GM23248 (cell line): ENCODE measurements around the gene WDR49. TPM values are rescaled to one million over a fixed set of nuclear protein-coding genes. Genes with fewer than 3 reads are reported as not detected.
"Not testable (repeated sequence)": the region's sequence is repeated elsewhere in the genome, so short reads cannot be mapped to it uniquely, and the experiment has no call there.

ENCODE experiments used
- DNase-seq: peaks from one replicate; pipeline ENCODE4 v3.0.0-alpha.2; 2015
- H2AFZ ChIP-seq: fragments of 200-600 bp; sonication (generic); 2 replicates; pipeline ENCODE4 v1.6.1; 2016; ENCODE audit warnings: antibody characterized with exemption
- H3F3A ChIP-seq: fragments of 200-600 bp; sonication (generic); 2 replicates; pipeline ENCODE4 v1.6.1; 2016; ENCODE audit warnings: mild to moderate bottlenecking, antibody characterized with exemption, mixed run types; ENCODE audit not compliant: insufficient read depth
- H3K27ac ChIP-seq: fragments of 200-600 bp; sonication (generic); 2 replicates; pipeline ENCODE4 v1.5.1; 2016; ENCODE audit warnings: mild to moderate bottlenecking
- H3K27me3 ChIP-seq: fragments of 200-600 bp; sonication (generic); replicated peaks from 2 replicates; pipeline ENCODE4 v1.6.1; 2016; ENCODE audit warnings: mild to moderate bottlenecking; ENCODE audit not compliant: insufficient read depth
- H3K36me3 ChIP-seq: fragments of 200-600 bp; sonication (generic); 2 replicates; pipeline ENCODE4 v1.6.1; 2016; ENCODE audit warnings: low read depth, mild to moderate bottlenecking
- H3K4me1 ChIP-seq: fragments of 200-600 bp; sonication (generic); 2 replicates; pipeline ENCODE4 v1.6.1; 2016; ENCODE audit warnings: mild to moderate bottlenecking; ENCODE audit not compliant: insufficient read depth
- H3K4me2 ChIP-seq: fragments of 200-600 bp; sonication (generic); one replicate; pipeline ENCODE4 v1.6.1; 2016; ENCODE audit warnings: mild to moderate bottlenecking; ENCODE audit not compliant: unreplicated experiment
- H3K4me3 ChIP-seq: fragments of 200-600 bp; sonication (generic); 2 replicates; pipeline ENCODE4 v1.5.1; 2016; ENCODE audit warnings: mild to moderate bottlenecking
- H3K79me2 ChIP-seq: fragments of 200-600 bp; sonication (generic); 2 replicates; pipeline ENCODE4 v1.6.1; 2016; ENCODE audit warnings: mild to moderate bottlenecking; ENCODE audit not compliant: insufficient read depth
- H3K9ac ChIP-seq: fragments of 200-600 bp; sonication (generic); 2 replicates; pipeline ENCODE4 v1.6.1; 2016; ENCODE audit warnings: mild to moderate bottlenecking
- H3K9me2 ChIP-seq: fragments of 200-600 bp; sonication (generic); 2 replicates; pipeline ENCODE4 v1.6.1; 2016; ENCODE audit warnings: mixed run types, mild to moderate bottlenecking, moderate library complexity; ENCODE audit not compliant: insufficient read depth
- H3K9me3 ChIP-seq: fragments of 200-600 bp; sonication (generic); one replicate; pipeline ENCODE4 v1.6.1; 2017; ENCODE audit warnings: low read depth
- H4K20me1 ChIP-seq: fragments of 200-600 bp; sonication (generic); 2 replicates; pipeline ENCODE4 v1.6.0; 2016; ENCODE audit not compliant: insufficient read depth
- EZH2 ChIP-seq: fragments of 200-600 bp; sonication (generic); IDR thresholded peaks from 2 replicates; pipeline ENCODE4 v1.6.1; 2018; ENCODE audit warnings: antibody characterized with exemption, mild to moderate bottlenecking; ENCODE audit not compliant: insufficient read depth, poor library complexity, severe bottlenecking
- EZH2phosphoT487 ChIP-seq: fragments of 200-600 bp; sonication (generic); IDR thresholded peaks from 2 replicates; pipeline ENCODE4 v1.6.1; 2018; ENCODE audit warnings: antibody characterized with exemption, moderate library complexity, mild to moderate bottlenecking, low read depth; ENCODE audit not compliant: insufficient read depth
- whole genome bisulfite sequencing, 2 experiments: methylation state at CpG; one replicate each; pipeline ENCODE4 v1.1.6; 2015 to 2017; ENCODE audit warnings: low lambda C conversion rate in 2 of 2, low coverage in 1 of 2; ENCODE audit errors: missing lambda C conversion rate in 2 of 2; 5-methylcytosine and 5-hydroxymethylcytosine counted together
- in situ Hi-C: fragments of 300-500 bp; cut with MboI; formaldehyde crosslinking; loops from 2 replicates; pipeline ENCODE4 v1.15.0; 2020
- polyA plus RNA-seq: library from polyadenylated mRNA; unstranded; fragments of >200 nt; fragmentation: Nextera tagmentation; extraction: Ambion mirVana; gene quantifications from 2 replicates; pipeline ENCODE4 v1.2.1, GENCODE V29; 2016
- total RNA-seq: library from RNA; depleted of rRNA; stranded (reverse); fragments of >200 nt; shearing (Covaris generic); gene quantifications from 2 replicates; pipeline ENCODE4 v1.2.3, GENCODE V29; 2014

Gene WDR49
- total and polyA plus RNA-seq, 2 experiments from 2014 or later = not detected

GRCh38 chr3:167615030-167615429 lies 38.7 kb downstream of the WDR49 start:
- in situ Hi-C loops = no loop called here
- no peak overlapping the region for H2AFZ ChIP-seq
- 36 to 49% methylated on average over 3 of the region's 3 CpGs for WGBS, 2 experiments

GRCh38 chr3:167614196-167614595 lies 39.5 kb downstream of the WDR49 start:
- H3K4me2 ChIP-seq, H3K9ac ChIP-seq, H3K27ac ChIP-seq, H3K4me1 ChIP-seq, H2AFZ ChIP-seq, in situ Hi-C loops, H3K4me3 ChIP-seq, H3K27me3 ChIP-seq, H3F3A ChIP-seq, DNase-seq, H3K9me3 ChIP-seq, H3K79me2 ChIP-seq, H3K9me2 ChIP-seq, H3K36me3 ChIP-seq, H4K20me1 ChIP-seq: not testable (repeated sequence)
- 25 to 37% methylated on average over 5 of the region's 5 CpGs for WGBS, 2 experiments

More at GRCh38 chr3:167615030-167615429, 38.7 kb downstream of the WDR49 start:
- Histone ChIP-seq H4K20me1 (no peaks in the 10 kb centered on the region), H3K4me2 (no peak overlapping the region), H3K36me3 (no peaks in the 10 kb centered on the region), H3K4me1 (no peaks in the 10 kb centered on the region), H3K79me2 (no peaks in the 10 kb centered on the region), H3K27me3 (no peaks in the 10 kb centered on the region), H3K27ac (no peak overlapping the region), H3F3A (no peaks in the 10 kb centered on the region), H3K4me3 (no peak overlapping the region), H3K9ac (no peak overlapping the region), H3K9me3 (no peaks in the 10 kb centered on the region), H3K9me2 (no peaks in the 10 kb centered on the region)
- no peak for DNase-seq
- TF ChIP-seq EZH2 (no peak), EZH2phosphoT487 (no peak)

DNA sequence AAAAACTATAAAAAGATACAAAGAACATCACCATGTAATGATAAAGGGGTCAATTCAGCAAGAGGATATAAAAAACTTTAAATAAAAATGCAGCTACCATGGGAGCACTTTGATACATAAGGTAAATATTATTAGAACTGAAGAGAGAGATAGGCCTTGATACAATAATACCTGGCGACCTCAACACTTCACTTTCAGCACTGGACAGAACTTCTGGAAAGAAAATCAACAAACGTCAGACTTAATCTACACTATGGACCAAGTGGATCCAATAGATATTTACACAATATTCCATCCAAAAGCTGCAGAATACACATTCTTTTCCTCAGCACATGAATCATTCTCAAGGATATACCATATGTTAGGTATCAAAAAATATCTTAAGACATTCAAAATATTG lies 42.0 kb downstream of the WDR49 start:
- TF ChIP-seq EZH2phosphoT487 (no peak), EZH2 (no peak)
- Histone ChIP-seq H3F3A (no peaks in the 10 kb centered on the region), H4K20me1 (no peaks in the 10 kb centered on the region), H3K9me2 (no peaks in the 10 kb centered on the region), H3K36me3 (no peaks in the 10 kb centered on the region), H3K9ac (no peak overlapping the region), H3K4me1 (no peaks in the 10 kb centered on the region), H2AFZ (no peak overlapping the region), H3K4me2 (no peak overlapping the region), H3K27me3 (no peaks in the 10 kb centered on the region), H3K27ac (no peak overlapping the region), H3K79me2 (no peaks in the 10 kb centered on the region), H3K9me3 (no peaks in the 10 kb centered on the region), H3K4me3 (no peak overlapping the region)
- no peak for DNase-seq
- in situ Hi-C loops = no loop called here
- WGBS, 2 experiments = 14 to 25% methylated on average over 2 of the region's 2 CpGs

- no peaks in the 10 kb centered on the region for H3K4me1 ChIP-seq
- in situ Hi-C loops = no loop called here
- H3K27me3 ChIP-seq = no peaks in the 10 kb centered on the region
- 26% methylated on average over 5 of the region's 5 CpGs for WGBS, 2 experiments
- TF ChIP-seq EZH2 (no peak), EZH2phosphoT487 (no peak)
- no peaks in the 10 kb centered on the region for H3K9me2 ChIP-seq
- no peaks in the 10 kb centered on the region for H3K36me3 ChIP-seq
- H2AFZ ChIP-seq = no peak overlapping the region
- no peak for DNase-seq
- H3K4me2 ChIP-seq = no peak overlapping the region
- H4K20me1 ChIP-seq = no peaks in the 10 kb centered on the region
- H3K27ac ChIP-seq = no peak overlapping the region
- no peak overlapping the region for H3K4me3 ChIP-seq
- H3K79me2 ChIP-seq = no peaks in the 10 kb centered on the region
- no peak overlapping the region for H3K9ac ChIP-seq
- no peaks in the 10 kb centered on the region for H3K9me3 ChIP-seq
- H3F3A ChIP-seq = no peaks in the 10 kb centered on the region
Observed at GRCh38 chr3:167609156-167609555, 44.6 kb downstream of the WDR49 start.

DNA sequence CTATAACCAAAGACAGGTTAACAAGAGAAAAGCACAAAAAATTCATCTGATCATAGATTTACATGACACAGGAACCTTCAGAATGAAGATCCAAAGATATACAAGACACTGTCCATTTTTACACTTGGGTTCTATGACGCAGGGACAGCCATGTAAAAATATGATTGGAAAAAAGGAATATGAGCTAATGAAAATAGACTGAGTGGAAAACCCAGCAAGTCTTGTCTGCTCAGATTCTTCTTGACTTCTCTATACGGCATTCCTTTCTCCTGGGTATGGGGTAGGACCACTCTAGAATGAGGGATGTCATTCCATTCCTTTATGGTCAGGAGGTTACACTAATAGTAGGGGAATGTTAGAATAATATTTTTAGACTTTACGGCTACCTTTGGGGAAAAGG lies 46.9 kb downstream of the WDR49 start:
- H2AFZ ChIP-seq = no peak overlapping the region
- H3F3A ChIP-seq = no peaks in the 10 kb centered on the region
- WGBS, 2 experiments = 48 to 54% methylated on average over 3 of the region's 3 CpGs
- no peaks in the 10 kb centered on the region for H4K20me1 ChIP-seq
- H3K27me3 ChIP-seq = no peaks in the 10 kb centered on the region
- TF ChIP-seq EZH2 = no peak
- H3K9me3 ChIP-seq = no peaks in the 10 kb centered on the region
- no peaks in the 10 kb centered on the region for H3K4me1 ChIP-seq
- H3K79me2 ChIP-seq = no peaks in the 10 kb centered on the region
- in situ Hi-C loops = no loop called here
- no peaks in the 10 kb centered on the region for H3K9me2 ChIP-seq
- H3K4me3 ChIP-seq = no peak overlapping the region
- no peak for DNase-seq
- no peaks in the 10 kb centered on the region for H3K36me3 ChIP-seq
- H3K27ac ChIP-seq = no peak overlapping the region
- H3K9ac ChIP-seq = no peak overlapping the region
- no peak overlapping the region for H3K4me2 ChIP-seq
